Uterus (tissue), 2 donors: ENCODE measurements around the gene FBXO39.

Experiments
- POLR2A ChIP-seq, 2 donors: fragments of 450-650 bp; IDR thresholded peaks; one replicate each; pipeline ENCODE4 v1.6.1; 2016; ENCODE audit warnings: antibody characterized with exemption in 2 of 2, mild to moderate bottlenecking in 1 of 2, moderate library complexity in 1 of 2
- TF ChIP-seq, protein P1 (sequence below), 4 experiments: fragments of 200-600 bp in 2 of 4; fragments of 450-650 bp in 2 of 4; sonication (generic) in 2 of 4; IDR thresholded peaks; one replicate each; pipeline ENCODE4 v1.5.1; 2016 to 2019; ENCODE audit warnings: antibody characterized with exemption in 4 of 4, mild to moderate bottlenecking in 2 of 4, moderate library complexity in 1 of 4

DNA sequence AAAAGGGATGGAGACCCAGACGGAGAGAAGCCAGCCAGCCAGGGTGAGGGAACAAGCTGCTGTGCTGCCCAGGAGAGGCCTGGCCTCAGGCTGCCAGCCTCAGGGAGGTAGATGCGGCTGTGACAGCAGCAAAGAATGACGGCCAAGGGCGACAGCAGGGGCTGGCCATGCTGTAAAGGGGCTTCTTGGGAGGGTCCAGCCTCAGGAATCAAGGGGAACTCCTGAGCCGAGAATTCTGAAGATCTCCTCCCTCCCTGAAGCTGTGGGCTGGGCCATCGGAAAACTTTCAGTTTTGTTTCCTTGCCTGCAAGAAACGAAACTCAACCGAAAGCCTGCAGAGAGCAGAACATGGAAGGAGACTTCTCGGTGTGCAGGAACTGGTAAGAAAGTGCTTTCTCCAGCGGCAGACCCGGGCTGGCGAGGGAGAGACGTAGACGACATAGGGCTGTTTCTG, 20.3 kb upstream of the FBXO39 start, which contains the start of gene XAF1:
- TF ChIP-seq, protein P1, sequence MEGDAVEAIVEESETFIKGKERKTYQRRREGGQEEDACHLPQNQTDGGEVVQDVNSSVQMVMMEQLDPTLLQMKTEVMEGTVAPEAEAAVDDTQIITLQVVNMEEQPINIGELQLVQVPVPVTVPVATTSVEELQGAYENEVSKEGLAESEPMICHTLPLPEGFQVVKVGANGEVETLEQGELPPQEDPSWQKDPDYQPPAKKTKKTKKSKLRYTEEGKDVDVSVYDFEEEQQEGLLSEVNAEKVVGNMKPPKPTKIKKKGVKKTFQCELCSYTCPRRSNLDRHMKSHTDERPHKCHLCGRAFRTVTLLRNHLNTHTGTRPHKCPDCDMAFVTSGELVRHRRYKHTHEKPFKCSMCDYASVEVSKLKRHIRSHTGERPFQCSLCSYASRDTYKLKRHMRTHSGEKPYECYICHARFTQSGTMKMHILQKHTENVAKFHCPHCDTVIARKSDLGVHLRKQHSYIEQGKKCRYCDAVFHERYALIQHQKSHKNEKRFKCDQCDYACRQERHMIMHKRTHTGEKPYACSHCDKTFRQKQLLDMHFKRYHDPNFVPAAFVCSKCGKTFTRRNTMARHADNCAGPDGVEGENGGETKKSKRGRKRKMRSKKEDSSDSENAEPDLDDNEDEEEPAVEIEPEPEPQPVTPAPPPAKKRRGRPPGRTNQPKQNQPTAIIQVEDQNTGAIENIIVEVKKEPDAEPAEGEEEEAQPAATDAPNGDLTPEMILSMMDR (IDR thresholded peaks at IDR 0.05), result no peak
- TF ChIP-seq POLR2A (IDR thresholded peaks at IDR 0.05), result no peak
